Stimulated activated CD8-positive, alpha-beta memory T cell treated with anti-CD3 and anti-CD28 coated beads, Interleukin-12 subunit alpha, Interleukin-12 subunit beta, amount 100 ng/mL, for 1 hour (primary cell): ENCODE data around the gene MRTFB.

Experiments used
- DNase-seq: peaks from one replicate; pipeline ENCODE4 v3.0.0-alpha.2; 2020; ENCODE audit warnings: low read depth

The MRTFB gene

GRCh38 chr16:14285513-14286367 is 214.6 kb downstream of the MRTFB start:
- peak; percentile 91 for DNase-seq

- DNase-seq = no peak
Observed at GRCh38 chr16:14286368-14287230, 215.5 kb downstream of the MRTFB start.

- no peak for DNase-seq
Observed at GRCh38 chr16:14289692-14290340, 218.7 kb downstream of the MRTFB start.

GRCh38 chr16:14291286-14291685 is 220.2 kb downstream of the MRTFB start:
- no peak for DNase-seq

- DNase-seq = no peak
Observed at GRCh38 chr16:14292051-14292825, 221.1 kb downstream of the MRTFB start.

GRCh38 chr16:14296663-14297062 is 225.5 kb downstream of the MRTFB start:
- no peak for DNase-seq

- DNase-seq = no peak
Observed at GRCh38 chr16:14298374-14299122, 227.4 kb downstream of the MRTFB start.

GRCh38 chr16:14300705-14301168 is 229.6 kb downstream of the MRTFB start:
- DNase-seq = no peak

GRCh38 chr16:14301169-14302030 is 230.3 kb downstream of the MRTFB start:
- no peak for DNase-seq

- no peak for DNase-seq
Observed at GRCh38 chr16:14302031-14302398, 230.9 kb downstream of the MRTFB start.

GRCh38 chr16:14302399-14303181 is 231.5 kb downstream of the MRTFB start:
- DNase-seq = no peak

- DNase-seq = no peak
Observed at GRCh38 chr16:14303182-14303618, 232.1 kb downstream of the MRTFB start.

- DNase-seq = no peak
Observed at GRCh38 chr16:14303639-14304394, 232.7 kb downstream of the MRTFB start.

- DNase-seq = no peak
Observed at GRCh38 chr16:14304891-14305460, 233.9 kb downstream of the MRTFB start.

- DNase-seq = no peak
Observed at GRCh38 chr16:14306485-14307058, 235.5 kb downstream of the MRTFB start.

GRCh38 chr16:14307059-14307526 is 236.0 kb downstream of the MRTFB start:
- DNase-seq = no peak
